Neutrophil (primary cell): ENCODE measurements around the gene ANKRD13B.
A peak's percentile ranks its signal among the peaks of the same experiment; 100 is the strongest.

Source experiments
- H3K27ac ChIP-seq: fragments of 200-600 bp; sonication (generic); 2 replicates; pipeline ENCODE4 v1.5.1; 2016; ENCODE audit warnings: mild to moderate bottlenecking, moderate library complexity
- H3K27me3 ChIP-seq: fragments of 200-600 bp; sonication (generic); 2 replicates; pipeline ENCODE4 v1.6.0; 2016; ENCODE audit warnings: mild to moderate bottlenecking
- H3K36me3 ChIP-seq: fragments of 200-600 bp; sonication (generic); 2 replicates; pipeline ENCODE4 v1.5.1; 2017
- H3K4me1 ChIP-seq, 2 experiments: fragments of 200-600 bp in 1 of 2; sonication (generic) in 1 of 2; 1 replicate in 1 of 2; 2 replicates in 1 of 2; pipeline versions ENCODE4 v1.5.1 to v1.6.1; 2013 to 2016; ENCODE audit warnings: low read depth in 1 of 2, low read length in 1 of 2, mild to moderate bottlenecking in 1 of 2, moderate library complexity in 1 of 2; ENCODE audit not compliant: control insufficient read depth in 1 of 2, insufficient read depth in 1 of 2
- H3K4me3 ChIP-seq, 2 experiments: fragments of 200-600 bp in 1 of 2; sonication (generic) in 1 of 2; 1 replicate in 1 of 2; 2 replicates in 1 of 2; pipeline ENCODE4 v1.5.1; 2013 to 2016; ENCODE audit warnings: low read depth in 1 of 2, low read length in 1 of 2, mild to moderate bottlenecking in 1 of 2, moderate library complexity in 1 of 2
- H3K9me3 ChIP-seq: fragments of 200-600 bp; sonication (generic); 2 replicates; pipeline ENCODE4 v1.5.1; 2016
- CTCF ChIP-seq: fragments of 200-600 bp; sonication (generic); IDR thresholded peaks from 2 replicates; pipeline ENCODE4 v1.5.1; 2016; ENCODE audit warnings: antibody characterized with exemption

The ANKRD13B gene

GRCh38 chr17:29661213-29661612 lies 68.3 kb downstream of the ANKRD13B start:
- H3K27me3 ChIP-seq: no peaks in the 10 kb centered on the region
- peaks cover 96% of the 10 kb centered on the region for H3K36me3 ChIP-seq
- H3K4me3 ChIP-seq: no peak overlapping the region
- no peaks in the 10 kb centered on the region for H3K9me3 ChIP-seq
- no peak for TF ChIP-seq CTCF
- H3K27ac ChIP-seq: no peak overlapping the region
- H3K4me1 ChIP-seq: peaks cover 6% of the 10 kb centered on the region in 2 experiments

GRCh38 chr17:29663155-29663554 lies 70.2 kb downstream of the ANKRD13B start:
- peaks cover 6% of the 10 kb centered on the region in 2 experiments for H3K4me1 ChIP-seq
- H3K27me3 ChIP-seq: no peaks in the 10 kb centered on the region
- H3K4me3 ChIP-seq: no peak overlapping the region
- peak overlapping the region; percentile 46 for H3K27ac ChIP-seq
- TF ChIP-seq CTCF: no peak
- no peaks in the 10 kb centered on the region for H3K9me3 ChIP-seq
- H3K36me3 ChIP-seq: peaks cover 98% of the 10 kb centered on the region
